Stimulated activated CD4-positive, alpha-beta T cell treated with anti-CD3 and anti-CD28 coated beads, Interleukin-4, amount 100 ng/mL, for 4 hours (primary cell): ENCODE results near the gene SLC35F3.
"Not testable (repeated sequence)": the region's sequence is repeated elsewhere in the genome, so short reads cannot be mapped to it uniquely, and the experiment has no call there.

Experiments used
- DNase-seq, 2 experiments: peaks; one replicate each; pipeline ENCODE4 v3.0.0-alpha.2; 2020

Gene SLC35F3

GRCh38 chr1:234152344-234152743 is 247.9 kb downstream of the SLC35F3 start:
- not testable (repeated sequence) for DNase-seq

GRCh38 chr1:234154320-234155251 is 250.1 kb downstream of the SLC35F3 start:
- peak in 1 of 2 experiments; percentile 5 for DNase-seq

DNA sequence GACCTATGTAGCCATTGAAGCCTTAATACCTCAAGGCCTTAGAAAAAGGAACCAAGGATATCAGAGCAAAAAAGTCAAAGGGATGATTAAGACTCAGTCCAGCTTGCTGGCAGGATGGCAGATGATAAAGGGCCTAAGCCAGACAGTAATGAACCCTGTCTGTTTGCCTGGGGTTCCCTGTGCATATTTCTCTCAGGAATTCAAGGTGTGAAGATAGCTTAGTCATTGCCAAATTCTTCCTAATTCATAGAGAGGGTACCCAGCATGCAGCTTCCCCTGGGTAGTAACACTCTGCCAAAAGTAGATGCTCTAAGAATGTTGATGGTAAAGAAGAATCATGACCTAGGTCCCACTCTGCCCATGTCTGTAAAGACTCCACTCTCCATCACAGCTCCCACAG is 258.2 kb downstream of the SLC35F3 start:
- DNase-seq: no peak

DNA sequence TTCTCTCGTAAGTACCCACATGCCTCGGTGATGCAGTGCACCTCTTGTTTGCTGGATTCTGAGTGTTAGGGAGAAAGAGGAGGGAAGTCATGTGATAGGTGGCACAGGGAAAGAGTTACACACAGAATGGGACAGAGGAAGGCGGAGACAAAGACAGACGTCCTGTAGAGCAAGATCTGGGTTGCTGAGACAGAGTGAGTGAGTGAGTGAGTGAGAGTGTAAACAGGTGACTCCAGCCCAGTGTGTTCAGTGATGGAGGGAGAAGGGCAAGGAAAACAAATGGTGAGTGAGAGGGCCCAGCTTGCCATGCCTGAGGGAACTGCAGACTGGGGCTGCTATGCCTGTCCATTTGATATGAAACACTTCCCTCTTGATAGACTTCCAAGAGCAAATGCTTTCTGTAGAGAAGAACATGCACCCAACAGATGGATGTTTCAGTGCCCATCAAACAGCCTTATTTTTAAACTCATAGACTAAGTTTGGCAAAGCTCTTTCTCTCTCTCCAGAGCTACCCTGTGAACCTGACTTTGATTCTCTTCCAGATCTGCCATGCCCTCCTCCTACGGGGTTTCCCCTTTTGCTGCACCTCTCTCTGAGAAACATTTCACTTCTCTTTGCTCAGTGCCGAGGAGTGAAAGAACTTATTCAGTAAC is 258.9 kb downstream of the SLC35F3 start:
- no peak for DNase-seq

- no peak for DNase-seq
These were observed 259.7 kb downstream of the SLC35F3 start for GRCh38 chr1:234164098-234164709.

DNA sequence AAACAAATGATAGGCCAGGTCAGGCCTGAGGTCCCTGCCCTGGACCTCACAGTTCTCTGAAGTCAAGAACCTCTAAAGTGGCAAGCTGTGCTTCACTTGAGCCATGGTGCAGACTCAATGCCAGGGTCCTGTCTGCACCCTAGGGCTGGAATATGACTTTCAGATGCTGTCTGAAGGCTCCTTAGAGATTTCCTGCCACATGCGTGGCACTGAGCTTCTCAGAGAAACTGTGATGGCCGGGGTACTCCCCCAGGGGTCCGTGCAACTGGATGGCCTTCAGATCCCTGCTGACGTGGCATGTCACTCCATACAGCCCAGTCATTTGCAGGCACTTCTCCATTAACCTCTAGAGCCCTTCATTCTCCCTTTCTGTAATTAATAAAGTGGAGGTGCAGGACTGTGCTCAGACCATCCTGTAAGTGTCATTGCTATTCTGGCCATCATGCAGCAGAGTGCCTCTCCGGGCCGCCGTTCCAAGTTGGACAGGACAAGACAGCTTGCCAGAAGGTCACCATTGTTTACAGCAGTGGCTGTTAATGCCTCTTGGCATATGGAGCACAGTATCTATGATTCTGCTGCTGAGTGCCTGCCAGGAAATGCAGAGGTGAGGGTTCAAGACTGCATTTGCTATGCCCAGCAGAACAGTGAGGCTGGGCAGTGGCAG is 263.7 kb downstream of the SLC35F3 start:
- no peak for DNase-seq

DNA sequence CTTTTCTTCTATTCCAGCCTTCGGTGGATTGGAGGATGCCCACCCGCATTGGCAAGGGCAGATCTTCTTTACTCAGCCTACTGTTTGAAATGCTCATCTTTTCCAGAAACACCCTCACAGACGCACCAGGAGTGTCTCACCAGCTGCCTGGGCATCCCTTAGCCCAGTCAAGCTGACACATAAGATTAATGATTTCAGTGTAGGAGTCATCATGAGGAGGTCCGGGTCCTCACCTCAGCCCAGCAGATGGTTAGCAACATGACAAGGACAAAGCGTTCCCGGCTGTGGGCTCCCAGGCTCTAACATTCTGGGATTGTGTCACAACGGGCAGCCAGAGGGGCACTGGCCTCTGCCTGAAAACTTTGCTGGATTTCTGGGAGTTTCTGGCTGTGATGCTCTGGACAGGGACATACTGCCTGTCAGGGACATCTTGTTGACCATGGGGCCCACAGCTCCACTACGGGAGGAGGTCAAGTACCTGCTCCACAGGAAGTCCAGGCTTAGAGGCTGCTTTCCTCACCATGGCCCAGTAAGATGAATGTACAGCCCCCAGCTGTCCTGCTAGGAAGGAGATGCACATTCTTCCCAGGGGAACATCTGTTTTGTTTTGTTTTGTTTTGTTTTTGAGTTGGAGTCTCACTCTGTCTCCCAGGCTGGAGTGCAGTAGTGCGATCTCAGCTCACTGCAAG is 264.8 kb downstream of the SLC35F3 start:
- DNase-seq: no peak

GRCh38 chr1:234170067-234170466 is 265.6 kb downstream of the SLC35F3 start:
- DNase-seq: no peak

GRCh38 chr1:234170622-234171021 is 266.1 kb downstream of the SLC35F3 start:
- no peak for DNase-seq

- DNase-seq: no peak
These were observed 269.5 kb downstream of the SLC35F3 start for GRCh38 chr1:234173968-234174367.

DNA sequence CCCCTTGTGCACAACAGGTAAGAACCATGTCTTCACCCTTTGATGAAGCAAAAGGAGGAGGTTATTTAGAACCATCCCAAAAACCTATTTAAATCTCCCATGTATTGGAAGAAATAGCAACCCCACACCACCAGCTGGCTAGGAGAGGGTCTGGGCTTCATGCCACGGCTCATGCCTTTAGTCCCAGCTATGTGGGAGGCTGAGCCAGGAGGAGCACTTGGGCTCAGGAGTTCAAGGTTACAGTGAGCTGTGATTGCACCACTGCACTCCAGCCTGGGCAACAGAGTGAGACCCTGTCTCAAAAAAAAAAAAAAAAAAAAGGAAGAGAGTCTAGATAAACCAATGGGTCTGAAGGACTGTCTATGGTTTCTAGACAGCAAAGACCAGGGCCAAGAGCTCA is 270.9 kb downstream of the SLC35F3 start:
- no peak for DNase-seq

GRCh38 chr1:234176000-234176399 is 271.5 kb downstream of the SLC35F3 start:
- no peak for DNase-seq

- DNase-seq: not testable (repeated sequence)
These were observed 272.4 kb downstream of the SLC35F3 start for GRCh38 chr1:234176847-234177246.

DNA sequence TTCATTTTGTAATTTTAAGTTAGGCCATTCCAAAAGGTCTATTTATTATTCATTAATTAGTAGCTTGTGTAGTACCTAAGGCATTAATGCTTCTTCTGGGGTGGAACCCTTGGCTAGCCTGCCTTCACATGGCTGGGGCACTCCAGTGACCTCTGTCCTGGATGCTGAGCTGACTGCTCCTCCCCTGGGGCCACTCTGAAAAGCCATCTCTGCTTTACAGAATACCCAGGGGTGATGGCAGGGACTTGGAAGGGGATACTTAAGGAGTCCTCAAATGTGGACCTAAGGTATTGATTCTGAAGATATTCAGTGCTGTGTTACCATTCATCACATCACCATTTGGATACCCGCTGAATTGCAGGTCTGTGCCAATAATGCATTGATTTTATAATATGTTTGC is 281.0 kb downstream of the SLC35F3 start:
- DNase-seq: no peak

DNA sequence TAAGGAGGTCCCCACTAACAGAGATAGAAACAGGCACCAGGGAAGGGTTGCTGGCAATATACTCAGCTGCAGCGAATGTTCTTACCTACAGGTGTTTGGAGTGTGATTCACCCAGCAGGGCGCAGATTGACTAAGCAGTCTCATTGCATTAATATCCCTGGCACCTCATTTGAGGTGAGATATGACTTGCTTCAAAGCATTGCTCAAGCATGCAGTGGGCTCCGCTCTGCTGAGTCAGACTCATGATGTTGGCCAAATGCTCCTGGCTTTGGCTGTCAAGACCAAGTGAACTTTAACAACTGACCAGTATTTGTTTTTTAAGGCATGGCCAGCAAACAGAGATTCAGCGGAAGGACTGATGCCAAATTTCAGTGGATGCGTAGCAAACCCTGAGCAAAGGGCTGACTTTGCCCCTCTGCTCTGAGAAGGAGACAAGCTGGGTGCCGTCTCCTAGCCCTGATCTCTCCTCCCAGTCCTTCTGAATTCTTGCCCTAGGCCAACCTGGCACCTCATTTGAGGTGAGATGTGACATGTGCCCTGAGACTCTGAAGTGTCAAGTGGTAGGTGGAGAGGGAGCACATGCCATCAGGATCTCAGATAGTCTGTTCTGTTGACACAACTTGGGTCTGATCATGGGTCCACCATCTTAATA is 281.7 kb downstream of the SLC35F3 start:
- DNase-seq: no peak

DNA sequence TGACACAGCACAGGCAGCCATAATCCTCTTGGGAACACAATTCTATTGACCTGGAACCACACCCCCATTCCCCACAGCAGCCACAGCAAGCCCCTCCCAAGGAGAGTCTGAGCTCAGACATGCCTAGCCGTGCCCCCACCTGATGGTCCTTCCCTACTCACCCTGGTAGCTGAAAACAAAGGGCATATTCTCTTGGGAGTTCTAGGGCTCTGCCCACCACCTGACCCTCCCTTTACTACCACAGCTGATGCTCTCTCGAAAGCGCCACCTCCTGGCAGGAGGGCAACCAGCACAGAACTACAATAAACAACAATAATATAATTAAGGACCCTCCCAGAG is 283.9 kb downstream of the SLC35F3 start:
- no peak for DNase-seq

GRCh38 chr1:234197839-234198238 is 293.4 kb downstream of the SLC35F3 start:
- DNase-seq: no peak

DNA sequence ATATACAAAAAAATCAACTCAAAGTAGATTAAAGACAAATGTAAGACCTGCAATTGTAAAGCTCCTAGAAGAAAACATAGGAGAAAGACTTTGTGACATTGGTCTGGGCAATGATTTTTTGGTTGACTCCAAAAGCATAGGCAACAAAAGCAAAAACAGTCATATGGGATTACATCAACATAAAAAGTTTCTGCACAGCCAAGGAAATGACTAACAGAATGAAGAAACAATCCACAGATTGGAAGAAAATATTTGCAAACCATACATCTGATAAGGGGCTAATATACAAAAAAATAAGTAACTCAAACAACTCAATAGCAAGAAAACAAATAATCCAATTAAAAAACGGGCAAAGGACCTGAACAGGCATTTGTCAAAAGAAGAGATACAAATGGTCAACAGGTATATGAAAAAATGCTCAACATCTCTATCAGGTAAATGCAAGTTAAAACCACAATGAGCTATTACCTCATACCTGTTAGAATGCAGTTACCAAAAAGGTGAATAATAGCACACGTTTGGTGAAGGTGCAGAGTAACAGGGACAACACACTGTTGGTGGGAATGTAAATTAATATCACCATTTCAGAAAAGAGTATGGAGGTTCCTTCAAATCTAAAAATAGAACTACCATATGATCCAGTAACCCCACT is 295.1 kb downstream of the SLC35F3 start:
- DNase-seq: no peak

DNA sequence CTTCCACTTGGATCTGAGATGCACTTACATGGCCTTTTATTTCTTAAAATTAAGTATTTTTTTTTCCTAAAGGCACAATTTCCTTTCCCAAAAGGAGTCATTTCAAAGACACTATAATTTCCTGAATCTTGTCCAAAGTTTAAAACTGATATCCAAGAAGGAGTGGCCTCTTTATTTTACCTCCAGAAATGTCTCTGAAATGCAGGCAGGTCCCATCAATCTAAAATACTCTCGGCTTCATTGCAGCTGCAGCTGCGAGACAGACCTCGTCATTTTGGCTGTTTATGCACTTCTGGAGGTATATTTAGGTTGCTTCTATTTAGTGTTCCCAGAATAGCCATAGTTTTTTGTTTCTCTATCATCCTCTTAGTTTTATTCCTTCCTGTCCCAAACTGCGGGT is 296.1 kb downstream of the SLC35F3 start:
- no peak for DNase-seq

GRCh38 chr1:234201600-234201999 is 297.1 kb downstream of the SLC35F3 start:
- no peak for DNase-seq

GRCh38 chr1:234205966-234206365 is 301.5 kb downstream of the SLC35F3 start:
- DNase-seq: no peak
